ENCODE data around the gene GP1BA.
"Not testable (repeated sequence)": the region's sequence is repeated elsewhere in the genome, so short reads cannot be mapped to it uniquely, and the experiment has no call there.

GP1BA gene

DNA sequence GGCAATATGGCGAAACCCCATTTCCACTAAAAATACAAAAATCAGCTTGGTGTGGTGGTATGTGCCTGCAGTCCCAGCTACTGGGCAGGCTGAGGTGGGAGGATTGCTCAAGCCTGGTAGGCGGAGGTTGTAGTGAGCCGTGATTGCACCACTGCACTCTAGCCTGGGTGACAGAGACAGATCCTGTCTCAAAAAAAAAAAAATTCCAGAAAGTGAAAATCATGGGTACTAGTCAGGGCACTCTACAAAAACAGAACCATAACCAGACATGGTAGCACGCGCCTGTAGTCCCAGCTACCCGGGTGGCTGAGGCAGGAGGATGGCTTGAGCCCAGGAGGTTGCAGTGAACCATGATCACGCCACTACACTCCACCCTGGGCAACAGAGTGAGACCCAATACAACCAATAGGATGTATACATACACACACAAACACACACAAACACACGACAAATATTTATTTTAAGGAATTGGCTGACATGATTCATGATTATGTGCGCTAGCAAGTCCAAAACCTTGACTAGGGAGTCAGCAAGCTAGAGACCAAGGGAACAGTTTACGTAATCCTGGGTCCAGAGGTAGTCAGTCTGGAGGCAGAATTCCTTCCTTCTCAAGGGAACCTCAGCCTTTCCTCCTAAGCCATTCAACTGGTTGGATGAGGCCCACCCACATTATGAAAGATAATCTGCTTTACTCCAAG, 11.6 kb upstream of the GP1BA start:
- no peak for TF ChIP-seq CTBP1 (IDR thresholded peaks at IDR 0.05; ENCODE audit: borderline replicate concordance)
- TF ChIP-seq, protein P1, sequence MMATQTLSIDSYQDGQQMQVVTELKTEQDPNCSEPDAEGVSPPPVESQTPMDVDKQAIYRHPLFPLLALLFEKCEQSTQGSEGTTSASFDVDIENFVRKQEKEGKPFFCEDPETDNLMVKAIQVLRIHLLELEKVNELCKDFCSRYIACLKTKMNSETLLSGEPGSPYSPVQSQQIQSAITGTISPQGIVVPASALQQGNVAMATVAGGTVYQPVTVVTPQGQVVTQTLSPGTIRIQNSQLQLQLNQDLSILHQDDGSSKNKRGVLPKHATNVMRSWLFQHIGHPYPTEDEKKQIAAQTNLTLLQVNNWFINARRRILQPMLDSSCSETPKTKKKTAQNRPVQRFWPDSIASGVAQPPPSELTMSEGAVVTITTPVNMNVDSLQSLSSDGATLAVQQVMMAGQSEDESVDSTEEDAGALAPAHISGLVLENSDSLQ (IDR thresholded peaks at IDR 0.05), result no peak
- DNase-seq (ENCODE audit: extremely low spot score), result no peak
- ChIA-PET CTCF (no interaction called here), POLR2A (interaction anchor here (0.8 kb wide), 1 partner anchor 20 kb away, joined by 3 read pairs; the partner anchor contains the start of genes RNF167 and SLC25A11)

DNA sequence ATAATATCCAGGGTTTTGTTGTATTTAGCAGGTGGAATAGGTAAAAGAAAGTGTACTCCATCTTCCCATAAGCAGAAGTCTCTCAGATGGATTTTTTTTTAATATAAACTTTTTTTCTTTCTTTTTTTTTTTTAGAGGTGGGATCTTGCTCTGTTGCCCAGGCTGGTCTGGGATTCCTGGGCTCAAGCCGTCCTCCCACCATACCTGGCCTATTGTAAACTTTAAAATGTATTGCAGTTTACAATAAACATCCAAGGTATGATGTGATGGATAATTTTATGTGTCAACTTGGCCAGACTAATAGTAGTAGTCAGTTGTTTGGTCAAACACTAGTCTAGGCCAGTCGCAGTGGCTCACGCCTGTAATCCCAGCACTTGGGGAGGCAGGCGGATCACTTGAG, 10.8 kb upstream of the GP1BA start:
- ChIA-PET CTCF (no interaction called here), POLR2A (interaction anchor here (3.7 kb wide), 1 partner anchor 18 kb away, joined by 30 read pairs; the partner anchor contains the start of genes RNF167 and SLC25A11)
- TF ChIP-seq BHLHE40 (IDR thresholded peaks at IDR 0.05; ENCODE audit: borderline replicate concordance) (no peak), ELF4 (IDR thresholded peaks at IDR 0.05) (no peak), ARNT (IDR thresholded peaks at IDR 0.05) (no peak), HDGF (IDR thresholded peaks at IDR 0.05; ENCODE audit: borderline replicate concordance) (no peak), ZNF384 (IDR thresholded peaks at IDR 0.05) (no peak)
- DNase-seq (ENCODE audit: extremely low spot score), result no peak

DNA sequence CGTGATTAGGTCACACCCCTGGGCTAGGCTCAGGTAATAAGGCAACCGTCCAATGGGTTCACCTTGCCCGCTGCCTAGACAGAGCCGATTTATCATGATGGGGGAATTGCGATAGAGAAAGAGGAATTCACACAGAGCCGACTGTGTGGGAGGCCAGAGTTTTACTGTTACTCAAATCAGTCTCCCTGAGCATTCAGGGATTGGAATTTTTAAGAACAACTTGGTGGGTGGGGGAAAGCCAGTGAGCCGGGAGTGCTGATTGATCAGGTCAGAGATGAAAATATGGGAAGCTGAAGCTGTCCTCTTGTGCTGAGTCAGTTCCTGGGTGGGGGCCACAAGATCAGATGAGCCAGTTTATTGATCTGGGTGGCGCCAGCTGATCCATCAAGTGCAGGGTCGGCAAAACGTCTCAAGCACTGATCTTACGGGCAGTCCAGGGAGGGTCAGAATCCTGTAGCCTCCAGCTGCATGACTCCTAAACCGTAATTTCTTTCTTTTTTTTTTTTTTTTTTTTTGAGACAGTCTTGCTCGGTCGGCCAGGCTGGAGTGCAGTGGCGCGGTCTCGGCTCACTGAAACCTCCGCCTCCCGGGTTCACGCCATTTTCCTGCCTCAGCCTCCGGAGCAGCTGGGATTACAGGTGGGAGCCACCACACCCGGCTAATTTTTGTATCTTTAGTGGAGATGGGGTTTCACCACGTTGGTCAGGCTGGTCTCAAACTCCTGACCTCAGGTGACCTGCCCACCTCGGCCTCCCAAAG, 5.3 kb upstream of the GP1BA start:
- CTCF ChIA-PET; DNase-seq (ENCODE audit: extremely low spot score): not testable (repeated sequence)
- POLR2A ChIA-PET, result interaction anchor here (1.0 to 1.6 kb wide), 2 partner anchors 13 kb away, joined by 4 to 6 read pairs; partner anchors contain the start of genes RNF167 and SLC25A11

- CTCF ChIA-PET, result no interaction called here
- TF ChIP-seq, protein P1 (IDR thresholded peaks at IDR 0.05), result no peak
- TF ChIP-seq FOXA1 (IDR thresholded peaks at IDR 0.05) (no peak), FOXK2 (IDR thresholded peaks at IDR 0.05) (no peak), FOXM1 (IDR thresholded peaks at IDR 0.05; ENCODE audit: borderline replicate concordance) (no peak), SUZ12 (IDR thresholded peaks at IDR 0.05) (no peak)
- POLR2A ChIA-PET, result interaction anchor here (1.7 kb wide), 1 partner anchor 11 kb away, joined by 8 read pairs; the partner anchor contains the start of genes RNF167 and SLC25A11
- no peak for DNase-seq (ENCODE audit: extremely low spot score)
These were observed 3.2 kb upstream of the GP1BA start for GRCh38 chr17:4928881-4929280.

DNA sequence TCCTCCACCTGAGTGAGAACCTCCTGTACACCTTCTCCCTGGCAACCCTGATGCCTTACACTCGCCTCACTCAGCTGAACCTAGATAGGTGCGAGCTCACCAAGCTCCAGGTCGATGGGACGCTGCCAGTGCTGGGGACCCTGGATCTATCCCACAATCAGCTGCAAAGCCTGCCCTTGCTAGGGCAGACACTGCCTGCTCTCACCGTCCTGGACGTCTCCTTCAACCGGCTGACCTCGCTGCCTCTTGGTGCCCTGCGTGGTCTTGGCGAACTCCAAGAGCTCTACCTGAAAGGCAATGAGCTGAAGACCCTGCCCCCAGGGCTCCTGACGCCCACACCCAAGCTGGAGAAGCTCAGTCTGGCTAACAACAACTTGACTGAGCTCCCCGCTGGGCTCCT, 679 bp downstream of the GP1BA start:
- ChIA-PET CTCF (no interaction called here), POLR2A (no interaction called here)
- DNase-seq (ENCODE audit: extremely low spot score), result no peak
- TF ChIP-seq FOXA1 (IDR thresholded peaks at IDR 0.05) (no peak), ELF4 (IDR thresholded peaks at IDR 0.05) (no peak), SP1 (IDR thresholded peaks at IDR 0.05) (no peak), ARNT (IDR thresholded peaks at IDR 0.05) (no peak), L3MBTL2 (conservative IDR thresholded peaks at IDR 0.05) (no peak), SUZ12 (IDR thresholded peaks at IDR 0.05) (no peak), LEF1 (IDR thresholded peaks at IDR 0.05; ENCODE audit: borderline replicate concordance) (no peak), FOXK2 (IDR thresholded peaks at IDR 0.05) (no peak), NFRKB (IDR thresholded peaks at IDR 0.05) (no peak), CTBP1 (IDR thresholded peaks at IDR 0.05; ENCODE audit: borderline replicate concordance) (no peak), FOXM1 (IDR thresholded peaks at IDR 0.05; ENCODE audit: borderline replicate concordance) (no peak), TARDBP (IDR thresholded peaks at IDR 0.05) (no peak), ZNF384 (IDR thresholded peaks at IDR 0.05) (no peak), HDGF (IDR thresholded peaks at IDR 0.05; ENCODE audit: borderline replicate concordance) (no peak), BHLHE40 (IDR thresholded peaks at IDR 0.05; ENCODE audit: borderline replicate concordance) (no peak)
- TF ChIP-seq, protein P1 (IDR thresholded peaks at IDR 0.05), result no peak

DNA sequence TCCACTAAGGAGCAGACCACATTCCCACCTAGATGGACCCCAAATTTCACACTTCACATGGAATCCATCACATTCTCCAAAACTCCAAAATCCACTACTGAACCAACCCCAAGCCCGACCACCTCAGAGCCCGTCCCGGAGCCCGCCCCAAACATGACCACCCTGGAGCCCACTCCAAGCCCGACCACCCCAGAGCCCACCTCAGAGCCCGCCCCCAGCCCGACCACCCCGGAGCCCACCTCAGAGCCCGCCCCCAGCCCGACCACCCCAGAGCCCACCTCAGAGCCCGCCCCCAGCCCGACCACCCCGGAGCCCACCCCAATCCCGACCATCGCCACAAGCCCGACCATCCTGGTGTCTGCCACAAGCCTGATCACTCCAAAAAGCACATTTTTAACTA, 1.6 kb downstream of the GP1BA start:
- DNase-seq (ENCODE audit: extremely low spot score), result no peak
- POLR2A ChIA-PET, result interaction anchor here (1.0 to 1.7 kb wide), 3 partner anchors 14 to 34 kb away, joined by 3 to 4 read pairs (median 3); partner anchors contain the start of gene SPAG7
- TF ChIP-seq, protein P1 (IDR thresholded peaks at IDR 0.05), result no peak
- no peak for TF ChIP-seq L3MBTL2 (conservative IDR thresholded peaks at IDR 0.05)
- TF ChIP-seq ELF4 (IDR thresholded peaks at IDR 0.05), result no peak
- no peak for TF ChIP-seq NFRKB (IDR thresholded peaks at IDR 0.05)
- no peak for TF ChIP-seq TARDBP (IDR thresholded peaks at IDR 0.05)
- no peak for TF ChIP-seq BHLHE40 (IDR thresholded peaks at IDR 0.05; ENCODE audit: borderline replicate concordance)
- TF ChIP-seq FOXA1 (IDR thresholded peaks at IDR 0.05), result no peak
- TF ChIP-seq FOXM1 (IDR thresholded peaks at IDR 0.05; ENCODE audit: borderline replicate concordance), result no peak
- no peak for TF ChIP-seq LEF1 (IDR thresholded peaks at IDR 0.05; ENCODE audit: borderline replicate concordance)
- TF ChIP-seq SP1 (IDR thresholded peaks at IDR 0.05), result no peak
- CTCF ChIA-PET, result interaction anchor here (0.6 kb wide), 1 partner anchor 1157 kb away, joined by 3 read pairs; no protein-coding TSS in a partner anchor
